ENCODE data around the gene SYNCRIP.
"Not testable (repeated sequence)": the region's sequence is repeated elsewhere in the genome, so short reads cannot be mapped to it uniquely, and the experiment has no call there.

Gene SYNCRIP

DNA sequence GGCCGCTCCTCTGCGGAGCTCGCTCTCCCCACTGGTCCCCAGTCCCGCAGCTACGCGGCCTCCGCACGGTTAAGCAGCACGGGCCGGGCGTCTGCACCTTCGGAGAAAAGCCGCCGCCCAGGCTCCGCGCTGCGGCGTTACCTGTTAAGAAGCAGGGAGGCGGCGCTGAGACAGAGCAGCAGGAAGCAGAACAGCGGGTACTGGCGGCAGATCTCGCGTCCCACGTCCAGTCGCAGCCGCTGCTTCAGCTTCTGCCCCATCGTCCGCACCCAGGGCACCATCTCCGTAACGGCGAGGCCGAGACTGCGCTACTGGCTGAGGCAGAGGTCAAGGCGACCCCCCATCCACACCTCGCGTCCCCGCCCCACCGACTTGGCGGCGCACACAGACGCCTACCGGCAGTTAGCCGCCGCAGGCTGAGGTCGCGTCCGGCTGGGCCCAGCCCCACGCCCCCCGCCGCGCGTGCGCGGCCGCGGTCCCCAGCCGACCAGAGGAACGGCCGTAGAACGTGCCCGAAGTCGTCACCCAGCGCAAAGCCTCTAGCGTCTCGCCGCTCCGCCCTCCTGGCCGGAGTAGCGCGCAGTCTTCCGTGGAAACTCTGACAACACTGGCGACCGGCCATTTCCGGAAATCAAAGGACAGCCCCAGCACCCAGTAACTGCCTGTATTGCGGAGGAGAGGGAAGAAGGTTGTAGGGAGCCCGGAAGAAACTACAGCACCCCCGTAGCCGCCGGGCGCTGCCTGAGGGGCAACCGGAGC lies 49.1 kb downstream of the SYNCRIP start, which contains the start of gene SNX14:
Gene SNX14, minus strand, starts transcription at position 421 of the 759 bp plus-strand sequence. Its CDS starts 140 bp downstream, at position 281.
- DNase-seq (ENCODE audit: low spot score): peak; percentile 88

DNA sequence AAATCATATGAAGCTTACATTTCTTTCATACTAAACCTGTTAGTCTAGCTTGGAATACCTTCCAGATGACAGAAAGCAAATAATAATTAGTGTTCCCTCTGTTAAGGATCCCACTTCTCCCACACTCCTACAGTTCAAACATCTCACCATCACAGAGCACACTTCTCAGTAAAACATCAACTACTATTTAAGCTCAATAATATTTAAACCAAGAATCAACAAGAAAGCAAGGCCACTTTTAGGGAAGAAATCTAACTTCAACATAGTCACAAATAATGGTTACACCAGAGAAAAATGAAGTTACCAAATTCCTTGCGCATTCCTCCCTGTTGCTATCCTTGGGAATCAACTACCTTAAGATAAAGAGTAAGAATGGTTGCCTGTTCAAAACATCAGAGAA lies 50.7 kb downstream of the SYNCRIP start:
- DNase-seq (ENCODE audit: low spot score): no peak

DNA sequence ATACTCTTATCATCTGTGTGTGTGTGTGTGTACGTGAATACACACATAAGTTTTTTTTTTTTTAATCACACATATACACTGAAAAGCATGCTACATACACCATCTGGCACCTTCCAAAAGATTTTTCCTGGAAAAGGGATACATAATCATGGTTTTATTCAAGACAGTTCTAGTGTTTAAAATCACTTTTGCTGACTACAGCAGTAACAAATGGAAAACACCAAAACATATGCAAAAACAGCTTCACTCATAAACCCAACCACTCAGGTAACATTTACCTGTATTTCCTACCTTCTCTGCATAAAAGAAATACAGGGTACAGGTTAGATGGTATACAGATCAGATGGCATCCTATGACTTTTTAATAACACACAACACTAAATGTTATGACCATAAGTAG lies 51.5 kb downstream of the SYNCRIP start:
- DNase-seq (ENCODE audit: low spot score): no peak

DNA sequence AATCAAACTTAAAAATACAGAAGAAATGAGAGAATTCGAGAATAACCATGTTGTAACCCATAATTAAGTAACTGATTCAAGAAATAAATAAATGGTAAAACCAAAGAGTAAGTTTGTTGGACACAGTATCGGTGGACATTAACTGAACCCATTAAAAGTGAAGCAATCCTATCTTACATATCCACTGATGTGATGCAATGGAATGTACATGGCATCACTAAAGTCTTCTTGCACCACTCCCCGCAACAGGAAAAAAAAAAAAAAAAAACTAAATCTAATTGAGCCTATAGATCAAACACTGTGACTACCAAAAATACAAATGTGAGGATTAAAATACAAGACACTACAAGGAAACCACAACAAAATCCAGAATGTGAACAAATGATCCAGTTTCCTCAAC lies 56.9 kb downstream of the SYNCRIP start:
- DNase-seq (ENCODE audit: low spot score): no peak

DNA sequence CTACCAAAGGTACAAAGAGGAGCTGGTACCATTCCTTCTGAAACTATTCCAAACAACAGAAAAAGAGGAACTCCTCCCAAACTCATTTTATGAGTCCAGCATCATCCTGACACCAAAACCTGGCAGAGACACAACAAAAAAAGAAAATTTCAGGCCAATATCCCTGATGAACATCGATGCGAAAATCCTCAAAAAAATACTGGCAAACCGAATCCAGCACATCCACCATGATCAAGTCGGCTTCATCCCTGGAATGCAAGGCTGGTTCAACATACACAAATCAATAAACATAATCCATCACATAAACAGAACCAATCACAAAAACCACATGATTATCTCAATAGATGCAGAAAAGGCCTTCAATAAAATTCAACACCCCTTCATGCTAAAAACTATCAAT lies 59.9 kb downstream of the SYNCRIP start:
- DNase-seq (ENCODE audit: low spot score): not testable (repeated sequence)

DNA sequence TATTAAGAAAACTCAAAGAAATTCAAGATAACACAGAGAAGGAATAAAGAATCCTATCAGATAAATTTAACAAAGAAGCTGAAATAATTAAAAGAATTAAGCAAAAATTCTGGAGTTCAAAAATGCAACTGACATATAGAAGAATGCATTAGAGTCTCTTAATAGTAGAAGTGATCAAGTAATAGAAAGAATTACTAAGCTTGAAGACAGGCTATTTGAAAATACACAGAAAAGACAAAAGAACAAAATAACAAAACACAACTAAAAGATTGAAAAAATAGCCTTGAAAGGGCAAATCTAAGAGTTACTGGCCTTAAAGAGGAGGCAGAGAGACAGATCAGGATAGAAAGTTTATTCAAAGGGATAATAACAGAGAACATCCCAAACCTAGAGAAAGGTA lies 61.1 kb downstream of the SYNCRIP start:
- DNase-seq (ENCODE audit: low spot score): no peak

DNA sequence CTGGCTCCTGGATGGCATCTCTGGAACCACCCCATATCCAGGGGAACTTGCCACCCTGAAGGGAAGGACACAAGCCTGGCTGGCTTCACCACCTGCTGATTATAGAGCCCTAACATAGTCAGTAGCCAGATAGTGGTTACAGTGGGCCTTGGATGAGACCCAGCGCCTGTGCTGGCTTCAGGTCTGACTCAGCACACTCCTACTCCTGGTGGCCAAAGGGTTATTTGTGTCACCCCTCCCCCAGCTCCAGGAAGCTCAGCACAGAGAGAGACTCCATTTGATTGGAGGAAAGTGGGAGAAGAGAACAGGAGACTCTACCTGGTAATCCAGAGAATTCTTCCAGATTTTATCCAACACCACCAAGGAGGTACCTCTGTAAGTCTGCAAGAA lies 61.8 kb downstream of the SYNCRIP start:
- DNase-seq (ENCODE audit: low spot score): no peak

DNA sequence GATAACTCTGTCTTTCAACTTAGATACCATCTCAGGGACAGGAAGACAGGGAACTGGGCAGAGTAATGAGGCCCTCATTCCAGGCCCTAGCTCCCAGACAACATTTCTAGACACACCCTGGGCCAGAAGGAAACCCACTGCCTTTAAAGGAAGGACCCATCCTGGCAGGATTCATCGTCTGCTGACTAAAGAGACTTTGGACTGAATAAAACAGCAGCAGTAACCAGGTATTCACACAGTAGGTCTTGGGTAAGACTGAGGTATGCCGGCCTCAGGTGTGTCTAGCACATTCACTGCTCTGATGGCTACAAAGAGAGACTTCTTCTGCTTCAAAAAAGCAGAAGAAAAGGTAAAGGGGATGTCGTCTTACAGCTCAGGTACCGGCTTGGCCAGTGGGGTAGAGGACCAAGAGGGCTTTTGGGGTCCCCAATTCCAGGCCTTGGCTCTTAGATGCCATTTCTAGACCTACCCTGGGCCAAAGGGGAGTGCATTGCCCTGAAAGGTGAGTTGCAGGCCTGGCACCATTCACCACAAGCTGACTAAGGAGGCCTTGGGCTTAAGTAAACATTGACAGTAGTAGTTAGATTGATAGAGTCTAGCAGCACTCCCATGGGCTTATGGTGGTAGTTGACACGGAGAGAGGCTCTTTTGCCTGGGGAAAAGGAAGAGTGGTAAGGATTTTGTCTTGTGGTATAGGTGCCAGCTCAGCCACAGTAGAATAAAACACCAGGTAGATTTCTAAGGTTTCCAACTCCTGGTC lies 62.4 kb downstream of the SYNCRIP start:
- DNase-seq (ENCODE audit: low spot score): no peak

DNA sequence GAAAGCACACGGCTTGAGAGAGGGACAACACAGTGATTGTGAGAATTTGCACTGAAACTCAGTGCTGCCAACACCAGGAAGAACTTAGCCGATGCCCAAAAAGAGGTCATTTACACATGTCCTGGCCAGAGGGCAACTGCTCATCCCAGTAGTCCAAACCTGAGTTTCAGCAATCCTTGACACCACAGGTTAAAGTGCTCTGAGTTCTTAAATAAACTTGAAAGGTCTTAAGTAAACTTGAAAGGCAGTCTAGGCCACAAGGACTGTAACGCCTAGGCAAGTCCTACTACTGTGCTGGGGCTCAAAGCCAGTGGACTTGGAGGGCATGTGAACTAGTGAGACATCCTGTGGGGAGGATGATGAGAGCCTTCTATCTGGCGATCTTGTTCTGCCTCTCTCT lies 63.1 kb downstream of the SYNCRIP start:
- no peak for DNase-seq (ENCODE audit: low spot score)

DNA sequence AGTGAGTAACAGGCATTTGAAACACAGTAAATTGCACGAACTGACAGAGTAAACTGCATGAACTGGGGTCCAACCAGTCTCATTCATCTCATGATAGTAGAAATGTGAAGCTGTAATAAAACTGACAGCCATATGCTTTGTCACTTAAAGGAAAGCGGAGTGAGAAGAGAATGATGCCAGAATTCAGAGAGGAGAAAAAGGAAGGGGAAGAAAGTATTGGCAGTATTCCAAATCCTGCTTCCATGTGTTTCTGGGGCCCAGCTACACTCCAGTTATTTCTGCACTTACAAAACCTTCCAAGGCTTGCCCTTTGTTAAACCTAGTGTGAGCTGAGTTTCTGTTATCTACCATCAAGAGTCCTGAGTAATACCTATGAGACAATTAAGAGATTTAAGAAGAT lies 66.2 kb downstream of the SYNCRIP start:
- no peak for DNase-seq (ENCODE audit: low spot score)

DNA sequence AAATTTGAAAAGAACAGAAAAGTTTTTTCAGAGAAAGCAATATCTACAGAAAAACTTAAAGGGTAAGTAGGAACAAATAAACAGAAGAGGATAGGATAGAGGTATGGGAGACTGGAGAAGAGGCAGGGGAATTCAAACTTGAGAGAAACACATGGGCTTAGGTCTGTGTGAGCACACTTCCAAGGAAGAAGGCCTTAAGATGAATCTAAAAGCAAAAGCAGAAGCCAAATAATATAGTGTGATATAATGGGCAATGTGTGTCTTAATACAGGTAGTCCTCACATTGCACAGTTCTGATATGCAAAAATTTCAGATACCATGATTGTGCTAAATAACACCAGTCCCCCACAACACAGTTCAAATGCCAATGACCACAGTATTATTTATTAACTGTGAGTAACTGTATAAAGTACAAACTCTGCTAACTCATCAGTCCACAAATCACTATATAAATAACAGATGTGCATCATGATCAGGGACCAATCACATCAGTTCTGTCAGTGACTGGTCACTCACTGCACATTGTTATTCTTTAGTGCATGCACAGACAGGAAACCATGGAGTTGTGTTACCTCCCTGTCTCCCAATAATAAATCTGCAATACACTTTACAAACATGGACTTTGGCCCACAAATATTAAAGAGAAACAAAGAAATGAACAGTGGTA lies 67.6 kb downstream of the SYNCRIP start:
- no peak for DNase-seq (ENCODE audit: low spot score)

DNA sequence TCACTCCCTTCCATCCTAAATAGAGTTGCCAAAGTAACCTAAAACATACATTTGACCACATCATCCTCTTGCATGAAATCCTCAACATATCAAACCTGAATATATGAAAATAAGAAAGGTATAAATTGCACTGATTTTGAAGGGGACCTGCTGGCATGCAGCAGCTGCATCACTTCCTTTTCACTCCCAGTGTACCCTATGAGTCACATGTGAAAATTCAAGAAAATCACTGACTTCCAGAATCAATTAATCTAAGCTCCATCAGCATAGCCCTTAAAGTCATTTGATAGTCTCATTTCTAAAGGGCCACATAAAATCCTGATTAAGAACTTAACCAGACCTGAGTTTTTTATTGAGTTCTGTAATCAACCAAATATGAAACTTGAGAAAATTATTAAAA lies 73.4 kb downstream of the SYNCRIP start:
- DNase-seq (ENCODE audit: low spot score): no peak

DNA sequence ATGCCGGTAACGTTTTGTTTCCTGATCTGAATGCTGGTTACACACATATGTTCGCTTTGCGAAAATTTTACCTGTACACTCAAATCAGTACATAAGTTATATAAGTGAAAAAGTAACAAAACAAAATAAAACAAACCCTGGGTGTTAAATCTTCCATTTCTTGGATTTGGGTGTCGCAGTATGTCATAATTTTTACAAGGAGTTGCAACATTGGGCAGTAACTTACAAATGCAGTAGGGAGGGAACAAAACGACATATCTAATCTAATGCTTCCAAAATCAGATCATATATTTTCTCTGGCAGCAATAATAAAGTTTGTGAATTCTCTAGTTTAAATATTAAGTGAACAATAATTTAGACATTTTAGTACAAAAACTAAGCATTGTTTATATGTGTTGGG lies 74.3 kb downstream of the SYNCRIP start:
- DNase-seq (ENCODE audit: low spot score): no peak

DNA sequence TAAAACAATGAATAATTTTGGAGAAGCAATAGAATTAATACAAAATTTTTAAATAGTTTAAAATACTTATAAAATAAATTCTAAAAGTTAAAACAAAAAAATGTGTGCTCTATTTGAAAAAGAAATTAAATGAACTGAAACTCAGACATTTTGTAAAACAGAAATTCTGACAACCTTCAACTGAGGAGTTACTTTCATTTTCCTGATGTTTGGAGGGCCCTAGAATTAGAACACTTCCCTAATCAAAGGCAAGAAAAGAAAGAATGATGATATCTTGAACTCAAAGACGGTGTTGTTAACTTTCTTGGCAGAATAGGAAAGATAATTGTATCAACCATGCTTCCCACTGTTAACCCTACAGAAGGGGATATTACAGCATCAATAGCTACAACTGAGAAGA lies 77.0 kb downstream of the SYNCRIP start:
- no peak for DNase-seq (ENCODE audit: low spot score)

DNA sequence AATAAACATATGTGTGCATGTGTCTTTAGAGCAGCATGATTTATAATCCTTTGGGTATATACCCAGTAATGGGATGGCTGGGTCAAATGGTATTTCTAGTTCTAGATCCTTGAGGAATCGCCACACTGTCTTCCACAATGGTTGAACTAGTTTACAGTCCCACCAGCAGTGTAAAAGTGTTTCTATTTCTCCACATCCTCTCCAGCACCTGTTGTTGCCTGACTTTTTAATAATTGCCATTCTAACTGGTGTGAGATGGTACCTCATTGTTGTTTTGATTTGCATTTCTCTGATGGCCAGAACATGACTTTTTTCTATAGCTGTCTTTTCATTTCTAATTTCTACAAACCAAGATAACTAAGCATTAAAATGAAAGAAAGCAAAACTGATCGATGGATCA lies 78.5 kb downstream of the SYNCRIP start:
- not testable (repeated sequence) for DNase-seq (ENCODE audit: low spot score)

Measured in ecto neural progenitor cell (in vitro differentiated cells).